GM10248 (cell line): ENCODE data around the gene SREBF1.

Source experiments
- CTCF ChIA-PET: fragments of 300-600 bp; sonication (Branson Sonifier 250); formaldehyde crosslinking; extraction: SDS; loops from one replicate; lab custom pipeline; 2021; ENCODE audit warnings: antibody characterized with exemption; lab: Yijun Ruan, JAX
- POLR2A ChIA-PET: fragments of 350-650 bp; sonication (Branson Sonifier 250); formaldehyde crosslinking; extraction: SDS; loops from one replicate; lab custom pipeline; 2020; ENCODE audit warnings: antibody characterized with exemption; lab: Yijun Ruan, JAX
- DNase-seq: peaks from one replicate; pipeline ENCODE4 v3.0.0; 2012; ENCODE audit errors: extremely low spot score
- CTCF ChIP-seq: IDR thresholded peaks from 2 replicates; pipeline ENCODE4 v1.5.1; 2012; ENCODE audit warnings: mild to moderate bottlenecking, low read depth; ENCODE audit errors: extremely low read depth, missing control alignments, control extremely low read depth

SREBF1 gene

GRCh38 chr17:17824783-17825614 lies 11.8 kb downstream of the SREBF1 start:
- CTCF ChIA-PET, result interaction anchor here (1.0 to 1.5 kb wide), 3 partner anchors 11 to 24 kb away, joined by 3 to 5 read pairs (median 4); no protein-coding TSS in a partner anchor
- TF ChIP-seq CTCF, result no peak
- no peak for DNase-seq
- POLR2A ChIA-PET, result no interaction called here

GRCh38 chr17:17824119-17824782 lies 12.5 kb downstream of the SREBF1 start:
- TF ChIP-seq CTCF, result no peak
- DNase-seq, result no peak
- CTCF ChIA-PET, result no interaction called here
- POLR2A ChIA-PET, result no interaction called here

GRCh38 chr17:17823433-17824118 lies 13.2 kb downstream of the SREBF1 start:
- DNase-seq, result peak; percentile 99
- CTCF ChIA-PET, result interaction anchor here (2.3 kb wide), 1 partner anchor 11 kb away, joined by 14 read pairs; no protein-coding TSS in a partner anchor
- no peak for TF ChIP-seq CTCF
- POLR2A ChIA-PET, result no interaction called here

- TF ChIP-seq CTCF, result no peak
- DNase-seq, result no peak
- POLR2A ChIA-PET, result no interaction called here
- CTCF ChIA-PET, result interaction anchor here (1.1 to 2.3 kb wide), 3 partner anchors 8 to 37 kb away, joined by 3 to 14 read pairs (median 7); no protein-coding TSS in a partner anchor
Measured at GRCh38 chr17:17822616-17823015, 14.2 kb downstream of the SREBF1 start.

GRCh38 chr17:17822189-17822588 lies 14.6 kb downstream of the SREBF1 start:
- DNase-seq, result no peak
- POLR2A ChIA-PET, result interaction anchor here (0.9 kb wide), 1 partner anchor 14 kb away, joined by 5 read pairs; the partner anchor contains the start of gene SREBF1
- TF ChIP-seq CTCF, result no peak

More at GRCh38 chr17:17822189-17822588, 14.6 kb downstream of the SREBF1 start:
- CTCF ChIA-PET, result interaction anchor here (1.1 to 2.3 kb wide), 3 partner anchors 9 to 38 kb away, joined by 3 to 14 read pairs (median 7); no protein-coding TSS in a partner anchor
